Measurements from ENCODE around the gene FAM50B. TPM values are rescaled to one million over a fixed set of nuclear protein-coding genes. Genes with fewer than 3 reads are reported as not detected.

FAM50B gene
- total and polyA plus RNA-seq, 2 of the 13 experiments (the other 11 are each of a cell fraction or from before 2014, with no cell fraction given): 0.05 TPM; not detected in 1

- TF ChIP-seq SRSF9 (IDR thresholded peaks at IDR 0.05; ENCODE audit: borderline replicate concordance, insufficient read depth, low read depth, low read length, poor library complexity, severe bottlenecking) (no peak), STAT5B (CRISPR knock-in tag; IDR thresholded peaks at IDR 0.05) (no peak), ZBTB8A (CRISPR knock-in tag; IDR thresholded peaks at IDR 0.05; ENCODE audit: borderline replicate concordance, low read depth) (no peak), ZNF773 (CRISPR knock-in tag; IDR thresholded peaks at IDR 0.05; ENCODE audit: borderline replicate concordance) (no peak), NKX3-1 (CRISPR knock-in tag; IDR thresholded peaks at IDR 0.05) (no peak), ZNF24 (IDR thresholded peaks at IDR 0.05) (no peak), TARDBP (CRISPR knock-in tag; IDR thresholded peaks at IDR 0.05) (peak; percentile 57; the same call in 1 of the 2 replicates), PHF21A (CRISPR knock-in tag; IDR thresholded peaks at IDR 0.05) (no peak; the same call in none of the 2 replicates), ZNF678 (CRISPR knock-in tag; IDR thresholded peaks at IDR 0.05) (no peak), SSRP1 (CRISPR knock-in tag; IDR thresholded peaks at IDR 0.05) (peak; percentile 83; the same call in 1 of the 2 replicates), KDM1A (CRISPR knock-in tag; IDR thresholded peaks at IDR 0.05) (peak; percentile 82), FOXC1 (CRISPR knock-in tag; IDR thresholded peaks at IDR 0.05; ENCODE audit: borderline replicate concordance) (peak; percentile 26; the same call in 1 of the 2 replicates), DNMT1 (CRISPR knock-in tag; IDR thresholded peaks at IDR 0.05) (no peak), ZIK1 (CRISPR knock-in tag; IDR thresholded peaks at IDR 0.05; ENCODE audit: borderline replicate concordance, low read depth) (0 out of 2 replicates have a peak, but pooled peaks have one; percentile 15), ERF (CRISPR knock-in tag; IDR thresholded peaks at IDR 0.05) (peak; percentile 71), MBD4 (IDR thresholded peaks at IDR 0.05; ENCODE audit: borderline replicate concordance, low read length) (peak; percentile 34; the same call in 1 of the 2 replicates), HMGXB4 (CRISPR knock-in tag; IDR thresholded peaks at IDR 0.05; ENCODE audit: borderline replicate concordance in 1 of 2, low read depth in 1 of 2) (peak in 1 of 2 experiments; percentile 8; a peak in 1 of 4 replicates), ZNF567 (CRISPR knock-in tag; IDR thresholded peaks at IDR 0.05; ENCODE audit: borderline replicate concordance) (no peak), ZSCAN25 (CRISPR knock-in tag; IDR thresholded peaks at IDR 0.05) (no peak), ZNF331 (CRISPR knock-in tag; IDR thresholded peaks at IDR 0.05) (peak; percentile 95), ZNF589 (CRISPR knock-in tag; conservative IDR thresholded peaks at IDR 0.05) (no peak), LCORL (IDR thresholded peaks at IDR 0.05) (0 out of 2 replicates have a peak, but pooled peaks have one; percentile 25), LCORL (CRISPR knock-in tag; IDR thresholded peaks at IDR 0.05) (no peak), CENPX (CRISPR knock-in tag; IDR thresholded peaks at IDR 0.05) (no peak), ELK4 (CRISPR knock-in tag; IDR thresholded peaks at IDR 0.05; ENCODE audit: borderline replicate concordance) (no peak), SALL2 (CRISPR knock-in tag; IDR thresholded peaks at IDR 0.05) (no peak), SMARCE1 (IDR thresholded peaks at IDR 0.05; ENCODE audit: borderline replicate concordance) (no peak), RARG (CRISPR knock-in tag; IDR thresholded peaks at IDR 0.05; ENCODE audit: low read depth) (no peak), NFE2L2 (IDR thresholded peaks at IDR 0.05; ENCODE audit: low read length) (peak; percentile 17; the same call in 1 of the 2 replicates), ZNF264 (CRISPR knock-in tag; IDR thresholded peaks at IDR 0.05) (no peak), RFXANK (CRISPR knock-in tag; IDR thresholded peaks at IDR 0.05) (no peak), ZNF562 (CRISPR knock-in tag; IDR thresholded peaks at IDR 0.05; ENCODE audit: borderline replicate concordance) (no peak), ISX (CRISPR knock-in tag; conservative IDR thresholded peaks at IDR 0.05) (no peak)
Observed at GRCh38 chr6:3841066-3841454, 8.1 kb upstream of the FAM50B start (continued).

All from HepG2 (cell line).